HepG2 (cell line): ENCODE data around the gene GABBR2. TPM values are rescaled to one million over a fixed set of nuclear protein-coding genes. Genes with fewer than 3 reads are reported as not detected.

ENCODE experiments used
- ATAC-seq: fragments of 200-7000 bp; cut with Tn5 transposase; 3 replicates; pipeline ENCODE4 v1.9.1; 2020; ENCODE audit warnings: mild to moderate bottlenecking, moderate library complexity
- BruUV-seq: library from RNA; stranded (reverse); fragments of 400-500 nt; replicated peaks from 2 replicates; lab custom pipeline; 2021; lab: Mats Ljungman, UMichigan
- CTCF ChIA-PET: fragments of 300-600 bp; formaldehyde crosslinking; extraction: SDS; loops from one replicate; lab custom pipeline; 2021; ENCODE audit warnings: low total read pairs, inconsistent platforms, low intra/inter-chr PET ratio; lab: Yijun Ruan, JAX
- POLR2A ChIA-PET: fragments of 350-600 bp; sonication (Branson Sonifier 250); formaldehyde crosslinking; loops from one replicate; lab custom pipeline; 2020; ENCODE audit warnings: antibody characterized with exemption, inconsistent platforms; lab: Yijun Ruan, JAX
- DNase-seq: peaks from one replicate; pipeline ENCODE4 v3.0.0-alpha.2; 2015; ENCODE audit warnings: low spot score
- FAIRE-seq: peaks from 3 replicates; lab custom pipeline; 2011; peaks lifted over from hg19 to GRCh38; lab: Jason Lieb, UNC
- H2AFZ ChIP-seq: one replicate; pipeline ENCODE4 v1.6.1; 2011; ENCODE audit warnings: low read length, inconsistent platforms
- H3K27ac ChIP-seq: fragments of 300-600 bp; 3 replicates; pipeline ENCODE4 v1.8.0; 2011; ENCODE audit warnings: mixed run types, mild to moderate bottlenecking, mixed read lengths, low read length, inconsistent platforms; ENCODE audit not compliant: insufficient read depth; ENCODE audit errors: extremely low read length
- H3K27me3 ChIP-seq, 2 experiments: fragments of 200-600 bp in 1 of 2; 2 replicates in 1 of 2; 3 replicates in 1 of 2; pipeline versions ENCODE4 v1.6.0 to v1.8.0; 2011; ENCODE audit warnings: low read length in 2 of 2, mild to moderate bottlenecking in 2 of 2, moderate library complexity in 2 of 2, inconsistent platforms in 1 of 2; ENCODE audit not compliant: insufficient read depth in 2 of 2, control insufficient read depth in 1 of 2
- H3K36me3 ChIP-seq, 2 experiments: fragments of 200-600 bp in 1 of 2; replicated peaks in 1 of 2; 2 replicates in 1 of 2; 3 replicates in 1 of 2; pipeline versions ENCODE4 v1.5.1 to v1.8.0; 2011; ENCODE audit warnings: low read length in 2 of 2, inconsistent platforms in 1 of 2; ENCODE audit not compliant: insufficient read depth in 2 of 2, control insufficient read depth in 1 of 2
- H3K4me1 ChIP-seq: 2 replicates; pipeline ENCODE4 v1.5.1; 2012; ENCODE audit warnings: low read length, inconsistent platforms; ENCODE audit not compliant: insufficient read depth
- H3K4me2 ChIP-seq: 2 replicates; pipeline ENCODE4 v1.6.0; 2011; ENCODE audit warnings: low read depth, low read length, inconsistent platforms
- H3K4me3 ChIP-seq, 3 experiments: fragments of 200-600 bp in 1 of 3; sonication (generic), shearing (Covaris generic) in 1 of 3; replicated peaks in 1 of 3; 2 replicates each; pipeline ENCODE4 v1.5.1; 2011 to 2016; ENCODE audit warnings: low read length in 3 of 3, inconsistent platforms in 2 of 3, low read depth in 2 of 3, mild to moderate bottlenecking in 2 of 3, control low read depth in 1 of 3, mixed read lengths in 1 of 3; ENCODE audit not compliant: insufficient read depth in 1 of 3
- H3K79me2 ChIP-seq: one replicate; pipeline ENCODE4 v1.6.1; 2011; ENCODE audit warnings: low read length, inconsistent platforms; ENCODE audit not compliant: insufficient read depth
- H3K9ac ChIP-seq: 2 replicates; pipeline ENCODE4 v1.6.0; 2011; ENCODE audit warnings: mild to moderate bottlenecking, low read depth, low read length, inconsistent platforms; ENCODE audit not compliant: insufficient read depth
- H3K9me3 ChIP-seq: 2 replicates; pipeline ENCODE4 v1.5.1; 2012; ENCODE audit warnings: mild to moderate bottlenecking, low read length
- H4K20me1 ChIP-seq: 2 replicates; pipeline ENCODE4 v1.6.0; 2011; ENCODE audit warnings: inconsistent platforms, mild to moderate bottlenecking, low read length, moderate library complexity; ENCODE audit not compliant: insufficient read depth
- FIP1L1 ChIP-seq: fragments of 200-400 bp; formaldehyde crosslinking; IDR thresholded peaks from 2 replicates; pipeline ENCODE4 v1.6.1; 2018; ENCODE audit warnings: low read depth, mild to moderate bottlenecking, low read length, moderate library complexity, borderline replicate concordance; ENCODE audit not compliant: insufficient read depth
- GABPB1 ChIP-seq: IDR thresholded peaks from 2 replicates; pipeline ENCODE4 v1.6.1; 2016; ENCODE audit warnings: mild to moderate bottlenecking, missing genetic modification reagents, moderate library complexity, missing compliant biosample characterization
- HDAC2 ChIP-seq: sonication (generic); formaldehyde crosslinking; IDR thresholded peaks from 2 replicates; pipeline ENCODE4 v1.4.0; 2020; ENCODE audit warnings: missing genetic modification reagents
- IKZF4 ChIP-seq: sonication (generic); formaldehyde crosslinking; IDR thresholded peaks from 2 replicates; pipeline ENCODE4 v1.5.1; 2020; ENCODE audit warnings: borderline replicate concordance, mild to moderate bottlenecking, low read depth, missing genetic modification reagents; ENCODE audit errors: not compliant biosample characterization
- RAD51 ChIP-seq: fragments of 450-650 bp; IDR thresholded peaks from 2 replicates; pipeline ENCODE4 v1.6.1; 2016; ENCODE audit warnings: borderline replicate concordance
- REPIN1 ChIP-seq: sonication (generic); formaldehyde crosslinking; IDR thresholded peaks from 2 replicates; pipeline ENCODE4 v1.8.0; 2022; ENCODE audit warnings: missing genetic modification reagents, low read depth, mild to moderate bottlenecking, borderline replicate concordance
- SMAD1 ChIP-seq: sonication (generic); formaldehyde crosslinking; IDR thresholded peaks from 2 replicates; pipeline ENCODE4 v1.4.0; 2020; ENCODE audit warnings: missing genetic modification reagents, low read depth, mild to moderate bottlenecking, borderline replicate concordance
- TGIF2 ChIP-seq: IDR thresholded peaks from 2 replicates; pipeline ENCODE4 v1.6.1; 2016; ENCODE audit warnings: control low read depth, missing compliant biosample characterization
- ZBTB20 ChIP-seq: sonication (generic); formaldehyde crosslinking; IDR thresholded peaks from 2 replicates; pipeline ENCODE4 v1.8.1; 2023; ENCODE audit warnings: missing genetic modification reagents, low read depth, mild to moderate bottlenecking, borderline replicate concordance
- ZNF674 ChIP-seq: sonication (generic); formaldehyde crosslinking; IDR thresholded peaks from 2 replicates; pipeline ENCODE4 v1.5.0; 2020; ENCODE audit warnings: low read depth, mild to moderate bottlenecking, missing genetic modification reagents
- ZSCAN9 ChIP-seq: IDR thresholded peaks from 2 replicates; pipeline ENCODE4 v1.6.1; 2016; ENCODE audit warnings: borderline replicate concordance
- WGBS: methylation state at CpG from one replicate; pipeline ENCODE4 v1.1.6; 2017; ENCODE audit warnings: low lambda C conversion rate; 5-methylcytosine and 5-hydroxymethylcytosine counted together
- in situ Hi-C: cut with HindIII; loops from 2 replicates; pipeline ENCODE4 v1.10.0; 2017; ENCODE audit warnings: low pct_unique_long_range_greater_than_20kb; ENCODE audit not compliant: extremely low pct_ligation_motif_present
- intact Hi-C: fragments of 100-400 bp; cut with micrococcal nuclease; formaldehyde crosslinking; loops from one replicate; pipeline ENCODE4 v1.10.0; 2022; ENCODE audit not compliant: unreplicated experiment
- polyA plus RNA-seq, 8 experiments: library from polyadenylated mRNA; depleted of rRNA in 3 of 8; stranded (reverse) in 7 of 8; unstranded in 1 of 8; fragments of >200 nt; fragmentation: Illumina TruSeq in 4 of 8; extraction: Trizol in 4 of 8; gene quantifications; 2 replicates each; pipeline versions ENCODE4 v1.2.1 to v1.2.3, GENCODE V29; 2011 to 2016; ENCODE audit warnings: low read depth in 4 of 8, missing spikeins in 1 of 8, mixed read lengths in 1 of 8; ENCODE audit not compliant: insufficient read depth in 1 of 8
- total RNA-seq, 5 experiments: library from RNA; depleted of rRNA; stranded (reverse); fragments of >200 nt; fragmentation: Illumina TruSeq; extraction: Trizol; gene quantifications; 2 replicates each; pipeline ENCODE4 v1.2.3, GENCODE V29; 2016; ENCODE audit warnings: low read depth in 1 of 5
- TF ChIP-seq, protein P1 (sequence below): sonication (generic); IDR thresholded peaks from 2 replicates; pipeline ENCODE4 v1.6.1; 2016; ENCODE audit warnings: low read depth, borderline replicate concordance
- TF ChIP-seq, protein P2 (sequence below): sonication (generic); formaldehyde crosslinking; IDR thresholded peaks from 2 replicates; pipeline ENCODE4 v1.8.1; 2023; ENCODE audit warnings: mild to moderate bottlenecking, missing genetic modification reagents, borderline replicate concordance
- TF ChIP-seq, protein P3 (sequence below): sonication (generic); formaldehyde crosslinking; IDR thresholded peaks from 2 replicates; pipeline ENCODE4 v1.5.1; 2020; ENCODE audit warnings: missing genetic modification reagents, mild to moderate bottlenecking, borderline replicate concordance
- TF ChIP-seq, protein P4 (sequence below): sonication (generic); formaldehyde crosslinking; conservative IDR thresholded peaks from 2 replicates; pipeline ENCODE4 v1.4.0; 2020; ENCODE audit warnings: mild to moderate bottlenecking, missing genetic modification reagents, moderate library complexity

Gene GABBR2
- total and polyA plus RNA-seq, 2 of the 13 experiments (the other 11 are each of a cell fraction or from before 2014, with no cell fraction given), result 0.02 TPM; not detected in 1

DNA sequence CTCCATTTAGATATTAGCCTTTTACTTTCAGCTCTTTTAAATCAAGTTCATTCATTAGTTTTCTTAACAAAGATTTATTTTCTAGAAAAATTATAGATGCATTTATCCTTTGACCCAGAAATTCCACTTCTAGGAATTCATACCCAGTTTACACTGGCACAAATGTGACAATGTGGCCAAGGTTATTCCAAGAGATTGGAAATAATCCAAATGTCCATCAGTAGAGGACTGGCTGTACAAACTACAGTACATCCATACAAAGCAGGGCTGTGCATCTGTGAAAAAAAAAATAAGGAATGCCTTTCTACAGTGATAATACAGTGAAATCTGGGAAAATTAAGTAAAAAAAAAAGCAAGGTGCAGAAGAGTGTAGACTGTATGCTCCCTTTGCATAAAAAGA, 149.2 kb downstream of the GABBR2 start (continued):
- TF ChIP-seq, protein P1, sequence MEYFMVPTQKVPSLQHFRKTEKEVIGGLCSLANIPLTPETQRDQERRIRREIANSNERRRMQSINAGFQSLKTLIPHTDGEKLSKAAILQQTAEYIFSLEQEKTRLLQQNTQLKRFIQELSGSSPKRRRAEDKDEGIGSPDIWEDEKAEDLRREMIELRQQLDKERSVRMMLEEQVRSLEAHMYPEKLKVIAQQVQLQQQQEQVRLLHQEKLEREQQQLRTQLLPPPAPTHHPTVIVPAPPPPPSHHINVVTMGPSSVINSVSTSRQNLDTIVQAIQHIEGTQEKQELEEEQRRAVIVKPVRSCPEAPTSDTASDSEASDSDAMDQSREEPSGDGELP, result no peak
- TF ChIP-seq GABPB1 (CRISPR knock-in tag), result no peak
- TF ChIP-seq, protein P2, sequence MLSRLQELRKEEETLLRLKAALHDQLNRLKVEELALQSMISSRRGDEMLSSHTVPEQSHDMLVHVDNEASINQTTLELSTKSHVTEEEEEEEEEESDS (CRISPR knock-in tag), result no peak
- TF ChIP-seq, protein P3, sequence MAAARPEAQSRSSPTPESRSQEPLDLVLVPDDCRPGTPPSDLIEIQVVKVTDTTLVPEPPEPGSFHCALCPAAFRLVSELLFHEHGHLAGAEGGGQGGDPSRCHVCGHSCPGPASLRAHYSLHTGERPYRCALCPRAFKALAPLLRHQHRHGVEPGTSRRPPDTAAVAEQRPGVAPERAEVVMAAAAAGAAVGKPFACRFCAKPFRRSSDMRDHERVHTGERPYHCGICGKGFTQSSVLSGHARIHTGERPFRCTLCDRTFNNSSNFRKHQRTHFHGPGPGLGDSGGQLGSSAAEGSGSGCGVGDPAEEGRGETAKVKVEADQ (CRISPR knock-in tag), result no peak

DNA sequence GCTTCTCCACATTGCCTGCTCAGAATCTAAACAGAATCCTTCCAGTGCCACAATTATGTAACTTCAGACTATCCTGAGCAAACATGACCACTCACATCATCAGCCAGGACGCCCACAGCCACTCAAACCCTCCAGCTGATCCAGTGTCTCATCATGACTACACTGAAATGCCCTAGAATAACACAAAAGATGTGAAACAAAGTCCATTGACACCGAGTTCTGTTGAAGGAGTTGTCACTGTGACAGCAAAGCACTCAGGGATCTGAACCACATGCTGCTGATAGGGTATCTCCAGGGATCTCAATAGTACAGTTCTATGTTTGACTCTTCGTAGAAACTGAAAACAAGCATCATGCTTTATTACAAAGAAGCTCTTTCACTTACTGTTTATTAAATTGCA, 150.2 kb downstream of the GABBR2 start:
- Histone ChIP-seq H3K9ac (no peak overlapping the region), H3K79me2 (no peaks in the 10 kb centered on the region), H3K27ac (no peak overlapping the region), H3K9me3 (no peaks in the 10 kb centered on the region), H3K4me3 (no peak overlapping the region), H2AFZ (no peak overlapping the region), H3K4me2 (no peak overlapping the region), H4K20me1 (no peaks in the 10 kb centered on the region), H3K4me1 (no peaks in the 10 kb centered on the region), H3K36me3 (no peaks in the 10 kb centered on the region), H3K27me3 (no peaks in the 10 kb centered on the region)
- CTCF ChIA-PET, result no interaction called here
- ATAC-seq (no peak), DNase-seq (no peak), FAIRE-seq (no peak)
- 3% methylated on average over 3 of the region's 3 CpGs for WGBS
- intact Hi-C loops (no loop called here), in situ Hi-C loops (no loop called here)
- BruUV-seq, result no TSS peak
- POLR2A ChIA-PET, result no interaction called here
- TF ChIP-seq REPIN1 (CRISPR knock-in tag) (no peak), ZBTB20 (CRISPR knock-in tag) (no peak), SMAD1 (CRISPR knock-in tag) (no peak), TGIF2 (CRISPR knock-in tag) (no peak), RAD51 (no peak), ZSCAN9 (CRISPR knock-in tag) (no peak), ZNF674 (CRISPR knock-in tag) (no peak), HDAC2 (no peak), IKZF4 (no peak), FIP1L1 (no peak)
- TF ChIP-seq, protein P4, sequence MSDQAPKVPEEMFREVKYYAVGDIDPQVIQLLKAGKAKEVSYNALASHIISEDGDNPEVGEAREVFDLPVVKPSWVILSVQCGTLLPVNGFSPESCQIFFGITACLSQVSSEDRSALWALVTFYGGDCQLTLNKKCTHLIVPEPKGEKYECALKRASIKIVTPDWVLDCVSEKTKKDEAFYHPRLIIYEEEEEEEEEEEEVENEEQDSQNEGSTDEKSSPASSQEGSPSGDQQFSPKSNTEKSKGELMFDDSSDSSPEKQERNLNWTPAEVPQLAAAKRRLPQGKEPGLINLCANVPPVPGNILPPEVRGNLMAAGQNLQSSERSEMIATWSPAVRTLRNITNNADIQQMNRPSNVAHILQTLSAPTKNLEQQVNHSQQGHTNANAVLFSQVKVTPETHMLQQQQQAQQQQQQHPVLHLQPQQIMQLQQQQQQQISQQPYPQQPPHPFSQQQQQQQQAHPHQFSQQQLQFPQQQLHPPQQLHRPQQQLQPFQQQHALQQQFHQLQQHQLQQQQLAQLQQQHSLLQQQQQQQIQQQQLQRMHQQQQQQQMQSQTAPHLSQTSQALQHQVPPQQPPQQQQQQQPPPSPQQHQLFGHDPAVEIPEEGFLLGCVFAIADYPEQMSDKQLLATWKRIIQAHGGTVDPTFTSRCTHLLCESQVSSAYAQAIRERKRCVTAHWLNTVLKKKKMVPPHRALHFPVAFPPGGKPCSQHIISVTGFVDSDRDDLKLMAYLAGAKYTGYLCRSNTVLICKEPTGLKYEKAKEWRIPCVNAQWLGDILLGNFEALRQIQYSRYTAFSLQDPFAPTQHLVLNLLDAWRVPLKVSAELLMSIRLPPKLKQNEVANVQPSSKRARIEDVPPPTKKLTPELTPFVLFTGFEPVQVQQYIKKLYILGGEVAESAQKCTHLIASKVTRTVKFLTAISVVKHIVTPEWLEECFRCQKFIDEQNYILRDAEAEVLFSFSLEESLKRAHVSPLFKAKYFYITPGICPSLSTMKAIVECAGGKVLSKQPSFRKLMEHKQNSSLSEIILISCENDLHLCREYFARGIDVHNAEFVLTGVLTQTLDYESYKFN (CRISPR knock-in tag), result no peak
